GM12892 (cell line): ENCODE measurements around the gene SMG6.

Source experiments
- POLR2A ChIP-seq: IDR thresholded peaks from 2 replicates; pipeline ENCODE4 v1.6.1; 2011; ENCODE audit warnings: low read depth, low read length, control low read depth
- POLR2AphosphoS5 ChIP-seq: IDR thresholded peaks from 2 replicates; pipeline ENCODE4 v1.6.1; 2011; ENCODE audit warnings: low read depth, low read length, control low read depth
- TAF1 ChIP-seq: IDR thresholded peaks from 2 replicates; pipeline ENCODE4 v1.6.1; 2011; ENCODE audit warnings: low read depth, mild to moderate bottlenecking, control low read depth, low read length, borderline replicate concordance

- TF ChIP-seq POLR2AphosphoS5 (no peak), POLR2A (no peak), TAF1 (no peak)
Measured at GRCh38 chr17:2143332-2143731, 160.3 kb downstream of the SMG6 start.
